ENCODE measurements around the gene TRHDE. TPM values are rescaled to one million over a fixed set of nuclear protein-coding genes. Genes with fewer than 3 reads are reported as not detected.
A peak's percentile ranks its signal among the peaks of the same experiment; 100 is the strongest.

TRHDE gene
- total RNA-seq, 1 experiment from 2014 or later = 1.2 TPM

DNA sequence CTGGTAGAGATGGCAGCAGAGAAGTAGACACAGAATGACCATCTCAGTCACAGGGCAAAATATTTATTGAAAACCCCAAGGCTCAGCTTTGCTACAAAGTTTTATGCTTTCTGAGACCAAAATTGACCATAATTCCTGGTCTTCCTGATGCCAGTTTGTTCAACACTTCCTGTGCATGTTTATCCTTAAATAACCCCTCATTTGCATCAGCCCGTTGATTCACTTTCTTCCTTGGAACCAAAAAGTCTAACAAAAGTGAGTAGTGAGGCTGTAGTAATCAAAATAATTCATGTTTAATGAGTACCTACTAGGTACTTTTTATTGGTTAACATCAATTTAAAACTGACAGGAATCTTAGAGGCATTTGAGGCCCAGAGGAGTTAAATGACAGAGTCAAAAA is 51.7 kb downstream of the TRHDE start:
- no peak for DNase-seq (ENCODE audit: low read depth)

DNA sequence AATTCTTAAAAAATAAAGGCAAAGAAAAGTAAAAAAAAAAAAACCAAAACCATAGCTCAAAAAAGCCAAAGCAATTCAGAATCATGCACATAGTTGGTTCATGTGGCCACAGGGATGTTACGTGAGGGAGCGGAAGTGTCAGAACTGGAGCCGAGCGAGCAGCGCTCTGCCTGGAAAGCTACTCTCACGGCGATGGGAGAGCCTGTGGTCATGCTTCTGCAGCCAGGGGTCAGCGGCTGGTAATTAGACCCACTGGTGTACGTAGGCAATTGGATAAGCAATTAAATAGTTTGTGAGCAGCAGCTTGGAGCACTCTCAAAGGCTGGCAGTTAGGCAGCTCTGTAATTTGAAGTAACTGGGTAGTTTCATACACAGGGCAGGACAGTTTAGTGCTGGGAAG is 58.1 kb downstream of the TRHDE start:
- DNase-seq (ENCODE audit: low read depth) = peak; percentile 26

DNA sequence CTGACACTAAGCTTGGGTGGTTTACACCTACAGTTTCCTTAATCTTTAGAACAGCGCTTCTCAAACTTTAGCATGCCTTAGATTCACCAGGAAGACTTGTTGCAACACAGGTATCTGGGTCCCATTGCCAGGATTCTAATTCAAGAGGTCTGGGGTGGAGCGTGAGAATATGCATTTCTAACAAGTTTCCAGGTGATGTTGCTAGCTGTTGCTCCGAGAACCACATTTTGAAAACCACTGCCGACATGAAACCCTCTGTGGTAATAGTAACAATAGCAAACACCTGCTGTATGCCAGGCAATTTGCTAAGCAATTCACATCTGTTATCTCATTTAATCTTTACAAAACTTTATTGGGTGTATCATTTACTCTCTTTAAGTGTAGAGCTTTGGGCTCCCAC is 58.6 kb downstream of the TRHDE start:
- no peak for DNase-seq (ENCODE audit: low read depth)

DNA sequence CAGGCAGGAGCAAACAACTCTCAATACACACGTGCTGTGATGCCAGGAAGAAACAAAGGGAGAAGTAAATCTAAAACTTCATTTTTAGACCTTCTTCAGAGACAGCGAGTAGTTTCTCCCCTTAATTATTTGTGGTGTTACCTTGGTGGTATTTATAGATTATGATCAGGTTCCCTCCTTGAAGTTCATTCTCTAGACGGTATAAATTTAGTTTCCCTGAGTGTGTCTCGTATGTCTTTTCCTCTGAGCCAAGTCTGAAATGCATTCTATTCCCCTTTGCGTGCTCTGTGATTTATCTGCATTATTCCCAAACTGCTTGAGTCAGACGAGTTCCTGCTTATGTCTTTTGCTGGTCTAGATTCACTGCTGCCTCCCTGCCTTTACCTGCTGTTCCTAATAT is 65.2 kb downstream of the TRHDE start:
- DNase-seq (ENCODE audit: low read depth) = no peak

DNA sequence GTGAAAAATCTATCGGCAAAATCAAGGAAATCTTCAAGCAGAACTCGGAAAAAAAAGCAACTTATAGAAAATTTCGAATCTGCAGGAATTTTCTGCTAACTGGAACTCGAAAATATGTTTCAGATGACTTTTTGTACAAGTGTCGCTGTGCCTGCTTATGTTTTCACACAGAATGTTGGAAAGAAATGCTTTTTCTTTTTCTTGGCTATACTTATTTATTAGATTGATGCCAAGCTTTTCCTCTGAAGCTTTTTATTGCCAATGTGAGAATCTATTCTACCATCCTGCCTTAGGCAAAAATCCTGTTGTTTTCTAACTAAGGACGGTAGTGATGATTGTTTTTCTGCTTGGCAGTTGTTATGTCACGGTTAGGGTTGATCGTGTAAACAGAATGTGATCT is 65.8 kb downstream of the TRHDE start:
- DNase-seq (ENCODE audit: low read depth) = no peak

DNA sequence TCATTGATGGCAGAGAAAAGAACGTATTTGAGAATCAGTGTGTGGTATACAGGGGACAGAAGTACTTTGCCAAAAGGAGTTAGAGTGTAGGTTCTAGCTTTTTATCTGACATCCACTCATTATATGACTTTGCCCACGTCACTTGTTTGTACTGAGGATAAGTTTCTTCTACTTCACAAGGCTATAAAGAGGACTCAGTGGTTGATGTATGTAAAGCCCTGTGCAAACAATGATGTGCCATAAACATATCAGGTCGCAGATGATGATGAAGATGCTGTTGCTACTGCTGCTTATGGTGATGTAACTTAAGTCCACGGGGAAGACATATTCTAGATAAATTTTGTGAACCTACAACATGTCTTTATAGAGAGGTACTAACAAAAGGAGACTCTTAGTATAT is 66.3 kb downstream of the TRHDE start:
- DNase-seq (ENCODE audit: low read depth) = no peak

DNA sequence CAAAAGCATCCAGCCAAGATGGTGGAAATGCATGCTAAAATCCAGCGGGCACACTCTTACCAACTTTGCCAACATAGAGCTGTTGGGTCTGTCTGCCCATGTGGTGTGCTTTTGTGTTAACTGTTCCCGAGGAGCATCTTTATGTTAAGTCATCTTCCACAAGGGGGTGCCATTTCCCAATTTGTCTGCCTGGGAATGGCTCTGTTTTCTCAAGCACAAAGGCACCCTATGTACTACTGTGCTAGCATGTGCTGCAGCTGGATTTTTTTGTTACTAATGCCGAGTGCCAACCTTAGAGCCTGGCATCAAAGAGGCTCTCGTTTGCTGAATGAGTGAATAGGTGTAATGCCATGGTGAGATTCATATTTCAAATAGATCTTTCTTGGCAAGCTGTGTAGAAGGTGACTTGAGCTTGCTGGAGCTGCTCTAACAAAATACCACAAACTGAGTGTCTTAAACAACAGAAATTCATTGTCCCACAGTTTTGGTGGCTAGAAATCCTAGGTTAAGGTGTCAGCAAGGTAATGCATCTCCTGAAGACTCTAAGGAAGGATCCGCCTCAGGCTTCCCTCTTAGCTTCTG is 74.3 kb downstream of the TRHDE start:
- DNase-seq (ENCODE audit: low read depth) = peak; percentile 33

DNA sequence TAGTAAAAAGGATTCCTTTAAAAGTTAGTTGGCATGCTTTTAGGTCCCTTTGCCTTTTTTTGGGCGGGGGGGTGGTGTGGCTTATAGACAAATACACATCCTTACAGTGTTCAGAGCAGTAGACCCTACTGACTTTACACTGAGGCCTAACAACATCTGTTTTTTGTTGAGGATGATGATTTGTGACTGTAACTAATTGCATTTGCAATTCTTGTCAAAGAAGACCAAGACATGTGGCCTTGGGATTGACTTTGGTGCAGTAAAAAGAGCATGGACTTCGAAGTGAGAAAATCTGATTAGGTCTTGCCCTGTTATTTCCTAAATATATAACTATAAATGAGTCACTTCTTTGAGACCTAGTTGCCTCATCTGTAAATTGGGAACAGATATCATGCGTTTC is 77.3 kb downstream of the TRHDE start:
- no peak for DNase-seq (ENCODE audit: low read depth)

DNA sequence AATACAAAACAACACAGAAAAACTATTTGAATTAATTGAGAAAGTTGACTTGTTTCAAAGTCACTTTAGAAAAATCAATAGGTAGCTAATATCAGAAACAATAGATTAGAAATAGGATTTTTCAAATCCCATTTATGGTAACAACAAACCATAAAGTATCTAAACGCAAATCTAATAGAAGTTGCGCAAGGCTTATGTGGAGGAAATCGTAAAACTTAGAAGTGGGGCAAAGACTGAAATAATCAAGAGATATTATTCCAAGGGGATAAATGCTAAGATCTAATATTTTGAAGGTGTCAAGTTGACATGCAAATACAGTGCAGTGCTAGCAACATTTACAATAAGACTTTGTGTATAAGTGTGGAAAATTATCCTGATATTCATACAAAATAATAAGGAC is 87.2 kb downstream of the TRHDE start:
- DNase-seq (ENCODE audit: low read depth) = no peak

DNA sequence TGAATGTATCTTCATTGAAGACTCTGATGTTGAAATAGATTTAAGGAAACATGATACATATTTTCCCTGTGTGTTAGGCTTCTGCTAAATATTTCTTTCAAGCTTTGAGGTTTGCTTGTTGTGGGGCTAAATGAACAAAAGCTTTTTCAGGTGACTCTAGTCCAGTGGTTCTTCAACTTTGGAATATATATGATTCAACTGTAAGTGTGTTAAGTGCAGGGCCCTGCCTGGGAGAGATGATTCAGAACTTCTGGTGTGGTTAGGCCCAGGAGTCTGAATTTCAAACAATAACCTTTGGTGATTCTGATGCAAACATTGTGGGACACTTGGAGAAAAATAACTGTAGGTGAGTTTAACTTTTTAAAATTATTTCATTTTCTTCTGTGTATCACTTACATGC is 93.0 kb downstream of the TRHDE start:
- DNase-seq (ENCODE audit: low read depth) = no peak

DNA sequence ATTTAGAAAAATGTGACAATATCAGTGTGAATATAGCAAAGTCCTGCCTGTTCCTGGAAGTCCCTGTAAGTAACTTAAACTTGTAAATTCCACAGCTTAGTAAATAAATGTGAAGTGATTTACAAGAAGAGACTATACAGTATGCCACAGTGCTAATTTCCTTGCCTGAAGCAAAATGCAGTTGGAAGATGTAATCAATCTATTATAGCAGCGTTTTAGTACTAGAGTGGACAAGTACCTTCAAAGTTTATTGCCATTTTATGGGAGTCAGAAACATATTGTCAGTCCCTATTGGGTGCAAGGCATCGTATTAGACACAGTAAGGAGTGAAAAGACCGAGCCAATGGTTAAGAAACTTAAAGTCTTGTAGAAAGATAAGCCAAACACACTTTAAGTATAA is 94.1 kb downstream of the TRHDE start:
- DNase-seq (ENCODE audit: low read depth) = no peak

DNA sequence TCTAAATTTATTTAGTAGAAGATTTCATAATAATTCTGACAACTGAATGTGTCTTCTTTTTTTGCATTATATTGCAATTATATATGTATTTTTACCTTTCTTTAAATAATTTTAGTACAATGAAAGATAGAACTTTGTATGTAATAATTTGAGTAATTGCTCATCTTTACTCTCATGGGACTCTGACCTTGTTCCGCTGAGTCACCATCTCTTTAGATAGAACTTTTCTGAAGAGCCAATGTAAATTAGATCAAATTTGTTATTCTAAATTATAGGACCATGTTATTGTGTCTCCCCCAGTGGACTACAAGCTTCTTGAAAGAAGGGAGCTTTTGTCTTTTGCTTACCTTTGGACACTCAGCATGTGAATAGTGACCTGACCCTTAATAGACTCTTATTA is 96.1 kb downstream of the TRHDE start:
- DNase-seq (ENCODE audit: low read depth) = no peak

DNA sequence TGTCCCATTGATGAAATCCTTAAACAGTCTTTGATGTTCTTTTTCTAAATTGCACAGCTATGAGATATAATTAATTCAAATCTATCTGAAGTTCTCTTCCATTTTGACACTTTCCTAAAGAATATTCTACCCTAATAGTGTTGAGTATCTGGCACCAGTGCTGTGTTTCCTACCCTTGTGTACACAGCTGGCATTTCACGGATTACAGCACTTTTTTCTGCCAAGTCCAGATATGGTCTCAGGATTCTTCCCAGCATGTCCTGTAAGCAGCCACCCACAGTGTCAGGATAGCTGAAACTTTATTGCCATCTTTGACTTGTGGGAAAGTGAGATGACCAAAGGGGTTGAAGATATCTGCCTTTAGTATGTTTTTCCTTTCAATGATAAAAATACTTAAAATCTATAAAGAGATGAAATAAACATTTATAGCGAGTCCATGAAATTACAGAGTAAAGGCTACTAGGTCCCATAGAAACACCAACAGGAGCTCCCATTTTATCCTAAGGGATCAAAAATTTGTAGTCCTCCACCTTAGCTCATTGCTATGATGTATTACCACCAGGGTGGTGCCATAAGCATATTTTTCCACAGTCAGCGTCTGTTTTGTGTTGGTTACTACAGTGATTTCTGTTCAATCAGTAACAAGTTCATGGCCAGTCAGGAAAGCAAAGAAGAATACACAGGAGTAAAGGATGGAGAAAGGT is 96.7 kb downstream of the TRHDE start:
- no peak for DNase-seq (ENCODE audit: low read depth)

DNA sequence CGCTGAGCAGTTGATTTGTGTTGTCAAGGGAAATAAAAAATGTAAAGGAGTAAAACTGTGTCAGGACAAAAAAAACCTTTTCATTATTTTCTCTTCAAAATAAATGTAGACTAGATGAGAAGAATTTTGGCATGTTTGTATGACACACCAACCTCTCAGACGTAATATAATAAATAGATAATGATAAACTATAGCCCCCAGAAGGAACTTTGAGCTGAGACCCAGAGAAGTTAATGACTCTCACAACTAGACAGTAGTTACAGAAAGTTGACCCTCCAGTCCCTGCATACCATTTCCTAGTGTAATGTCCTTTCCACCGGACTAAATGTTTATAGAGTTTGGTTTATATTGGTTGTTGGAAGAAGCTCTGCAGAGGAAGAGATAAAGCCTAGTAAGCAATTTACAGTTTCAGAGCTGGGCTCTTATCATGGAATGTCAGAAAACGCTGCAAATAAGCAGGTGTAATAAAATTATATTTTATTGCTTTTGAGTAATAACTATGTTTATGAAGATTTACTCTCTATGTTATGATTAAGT is 97.3 kb downstream of the TRHDE start:
- DNase-seq (ENCODE audit: low read depth) = no peak

DNA sequence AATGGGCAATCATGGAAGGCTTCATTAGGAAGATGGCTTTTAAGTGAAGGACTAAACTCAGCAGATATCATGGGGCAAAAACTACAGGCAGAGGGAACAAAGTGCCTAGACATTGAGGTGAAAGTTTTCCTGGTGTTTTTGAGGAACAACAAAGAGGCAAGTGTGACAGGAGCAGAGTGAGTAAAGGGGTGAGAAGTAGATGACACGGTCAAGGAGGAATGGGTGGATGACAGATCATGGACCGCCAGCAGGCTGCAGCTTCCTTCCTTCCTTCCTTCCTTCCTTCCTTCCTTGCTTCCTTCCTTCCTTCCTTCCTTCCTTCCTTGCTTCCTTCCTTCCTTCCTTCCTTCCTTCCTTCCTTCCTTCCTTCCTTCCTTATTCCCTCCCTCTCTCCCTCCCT is 108.3 kb downstream of the TRHDE start:
- DNase-seq (ENCODE audit: low read depth) = no peak

DNA sequence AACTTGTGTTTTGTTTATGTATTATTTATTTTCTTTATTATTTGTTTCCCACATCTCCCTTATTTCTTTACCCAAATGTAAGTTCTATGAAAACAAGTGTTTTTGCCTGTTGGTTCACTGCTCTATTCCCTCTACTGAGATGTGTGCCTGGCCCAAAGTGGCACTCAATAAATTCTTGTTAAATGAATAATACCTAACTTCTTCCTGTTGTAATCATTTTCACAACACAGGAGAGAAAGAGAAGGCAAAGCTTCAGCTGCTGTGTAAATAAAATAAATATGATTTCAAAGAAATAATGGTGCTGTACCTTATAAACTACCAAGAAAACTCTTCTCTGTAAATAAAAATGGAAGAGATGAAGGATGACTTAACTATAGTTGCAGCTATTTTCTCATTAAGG is 116.2 kb downstream of the TRHDE start:
- DNase-seq (ENCODE audit: low read depth) = no peak

DNA sequence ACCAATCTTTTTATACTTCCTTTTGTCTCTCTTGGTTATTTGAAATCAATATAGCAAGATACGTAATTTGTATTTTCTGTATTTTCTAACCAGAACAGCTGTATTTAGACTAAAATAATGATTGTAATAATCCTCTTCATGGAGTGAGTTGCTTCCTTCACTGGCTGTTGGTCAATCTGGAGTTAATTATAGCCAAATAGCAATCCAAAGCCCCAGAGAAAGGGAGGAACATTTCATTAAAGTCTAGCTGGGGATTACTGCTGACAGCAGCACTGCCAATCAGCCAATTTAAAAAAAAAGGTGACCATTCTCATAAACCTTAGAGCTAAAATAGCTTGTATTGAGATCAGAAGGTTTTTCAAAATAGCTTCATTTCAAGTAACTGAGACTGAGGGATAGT is 118.0 kb downstream of the TRHDE start:
- no peak for DNase-seq (ENCODE audit: low read depth)

DNA sequence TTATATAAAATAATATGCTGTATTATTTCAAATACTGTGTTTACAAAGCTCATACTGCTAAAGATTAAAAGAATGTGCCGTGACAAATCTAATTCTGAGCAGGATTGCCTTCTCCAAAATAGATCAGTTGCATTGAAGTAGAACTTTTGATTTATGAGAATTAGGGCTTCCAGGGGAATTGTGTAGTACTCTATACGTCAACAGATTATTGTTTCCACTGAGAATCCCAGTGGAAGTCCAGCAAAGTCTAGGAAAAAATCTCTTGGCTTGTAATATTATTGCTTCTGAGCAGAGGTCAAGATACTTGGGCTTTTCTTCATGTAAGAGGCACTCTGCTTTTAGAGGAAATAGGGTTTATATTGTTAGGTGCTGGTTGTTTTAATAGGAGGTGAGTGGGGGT is 133.9 kb downstream of the TRHDE start:
- DNase-seq (ENCODE audit: low read depth) = no peak

DNA sequence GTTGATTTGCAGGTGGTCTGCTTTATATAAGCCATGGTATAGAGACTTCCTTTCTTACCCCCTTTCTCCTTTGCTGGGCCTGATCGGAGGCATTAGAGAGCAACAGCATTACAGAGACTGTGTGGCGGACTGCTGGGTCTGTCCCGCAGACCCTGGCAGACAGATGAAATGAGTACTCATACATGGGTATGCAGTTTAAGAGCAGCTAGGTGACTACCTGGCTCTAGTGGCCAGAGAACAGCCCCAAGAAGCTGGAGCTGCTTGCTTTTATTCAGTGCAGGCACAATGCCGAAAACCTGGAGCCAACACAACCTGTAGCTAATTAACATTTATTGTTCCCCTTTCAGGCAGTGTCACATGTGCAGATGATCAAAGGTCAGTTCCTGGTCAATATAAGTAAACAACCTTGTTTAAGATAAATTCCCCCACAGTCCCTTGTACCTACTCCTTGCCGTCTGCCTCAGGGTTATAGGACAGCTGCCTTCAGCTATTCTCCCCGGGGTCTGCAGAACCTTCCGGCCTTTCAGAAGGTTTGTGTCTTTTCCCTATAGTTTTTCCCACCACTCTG is 160.0 kb downstream of the TRHDE start:
- no peak for DNase-seq (ENCODE audit: low read depth)

DNA sequence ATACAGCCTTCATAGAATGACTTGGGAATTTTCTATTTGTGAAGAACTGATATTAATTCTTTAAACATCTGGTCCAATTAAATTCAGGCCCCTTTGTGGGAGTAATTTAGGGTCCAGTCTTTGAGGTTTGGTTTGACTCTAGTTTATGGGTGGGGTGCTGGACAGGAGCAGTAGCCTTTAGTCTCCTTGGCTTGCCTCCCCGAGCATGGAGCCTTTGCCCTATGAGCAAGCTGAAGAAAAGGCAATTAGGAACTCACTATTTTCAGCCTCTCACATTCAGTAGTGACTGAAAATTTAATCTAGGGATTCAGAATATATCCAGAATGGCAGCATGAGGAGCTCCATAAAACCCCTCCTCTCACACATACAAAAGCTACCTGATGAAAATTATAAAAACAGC is 161.1 kb downstream of the TRHDE start:
- DNase-seq (ENCODE audit: low read depth) = no peak

DNA sequence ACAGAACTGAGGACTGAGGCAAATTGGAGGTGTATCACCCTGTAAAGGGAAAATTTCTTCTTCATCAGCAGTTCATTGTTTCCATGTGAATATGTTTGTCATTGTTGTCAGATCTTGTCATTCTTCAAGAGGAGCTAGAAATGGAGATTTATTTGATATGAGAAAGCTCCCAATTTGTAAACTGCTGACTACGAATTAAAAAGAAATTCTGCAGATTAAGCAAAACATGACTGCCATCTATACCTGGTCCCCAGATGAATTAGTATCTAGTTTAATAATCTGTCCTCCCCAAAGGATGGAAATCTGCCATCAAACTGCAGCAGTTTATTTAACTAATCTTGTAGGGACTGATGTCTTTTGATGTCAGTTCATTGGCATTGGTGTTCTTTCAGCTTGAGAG is 162.8 kb downstream of the TRHDE start:
- DNase-seq (ENCODE audit: low read depth) = no peak

DNA sequence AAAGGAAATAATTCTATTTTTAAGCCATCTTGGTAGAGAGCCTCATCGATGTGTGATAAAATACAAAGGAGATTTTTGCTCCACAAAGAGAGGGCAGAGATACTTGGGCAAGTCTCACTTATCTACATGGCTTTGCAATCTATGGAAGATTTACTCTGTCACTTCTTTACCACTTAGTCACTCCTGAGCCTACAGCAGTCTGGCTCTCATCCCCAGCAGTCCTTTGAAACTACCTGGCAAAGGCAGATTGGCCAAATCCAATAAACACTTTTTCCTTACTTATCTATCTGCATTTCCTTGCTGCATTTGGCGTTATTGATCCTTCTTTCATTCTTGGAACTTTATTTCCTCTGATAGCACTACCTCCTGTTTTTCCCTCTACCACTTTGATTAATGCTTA is 170.0 kb downstream of the TRHDE start:
- no peak for DNase-seq (ENCODE audit: low read depth)

DNA sequence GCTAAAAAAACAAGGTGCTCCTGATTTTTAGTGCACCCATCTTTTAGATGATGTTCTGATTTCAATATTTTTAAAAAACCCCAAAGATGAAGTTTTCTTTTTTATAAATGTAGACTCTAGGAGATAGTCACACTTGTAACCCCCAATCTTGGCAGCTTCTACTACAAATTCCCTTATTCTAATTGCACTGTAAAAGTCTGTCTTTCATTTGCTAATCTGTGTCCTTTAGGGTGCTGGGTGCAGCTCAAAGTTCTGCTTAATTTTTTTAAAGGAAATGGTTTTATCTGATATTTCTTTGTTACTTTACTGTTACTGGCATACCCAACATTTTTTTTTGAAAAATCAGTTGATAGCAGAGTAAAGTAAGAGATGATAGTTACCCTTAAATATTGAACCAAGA is 172.0 kb downstream of the TRHDE start:
- DNase-seq (ENCODE audit: low read depth) = no peak

DNA sequence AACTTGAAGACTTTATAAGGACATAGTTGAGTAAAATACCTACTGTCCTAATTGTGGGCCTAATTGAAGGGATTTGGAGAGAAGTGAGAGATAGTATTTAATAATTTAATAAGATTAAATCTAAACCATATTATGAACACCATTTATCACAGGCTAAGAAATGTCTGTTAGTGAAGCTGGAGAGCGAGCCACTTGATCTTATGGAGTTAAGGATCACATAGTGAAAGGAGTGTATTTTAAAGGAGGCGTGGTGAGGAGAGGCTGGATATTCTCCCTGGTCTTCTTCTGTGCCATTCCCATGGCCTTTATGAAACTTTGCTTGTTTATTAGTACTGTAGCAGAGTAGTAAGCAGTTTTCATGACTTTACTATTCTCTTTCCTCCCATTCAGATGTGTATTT is 172.4 kb downstream of the TRHDE start:
- DNase-seq (ENCODE audit: low read depth) = no peak

Measured in RPMI7951 (cell line).